ENCODE measurements around the gene MSRB1. TPM values are rescaled to one million over a fixed set of nuclear protein-coding genes. Genes with fewer than 3 reads are reported as not detected.
A peak's percentile ranks its signal among the peaks of the same experiment; 100 is the strongest.

Gene MSRB1
- total and polyA plus RNA-seq, 9 of the 15 experiments (the other 6 are each of a cell fraction or from before 2014, with no cell fraction given): 5.4 to 33.7 (median 25.7) TPM

GRCh38 chr16:1959269-1960039, 16.5 kb upstream of the MSRB1 start, which contains the start of gene NDUFB10 (continued):
- peak; percentile 57; the same call in 1 of the 2 replicates for TF ChIP-seq ZBTB1 (CRISPR knock-in tag; IDR thresholded peaks at IDR 0.05; ENCODE audit: borderline replicate concordance, low read depth)
- peak; percentile 65 for TF ChIP-seq GABPA (tag; conservative IDR thresholded peaks at IDR 0.05; ENCODE audit: low read depth)
- TF ChIP-seq ZNF197 (CRISPR knock-in tag; IDR thresholded peaks at IDR 0.05; ENCODE audit: low read depth): 0 out of 2 replicates have a peak, but pooled peaks have one; percentile 29
- peak; percentile 23; the same call in 1 of the 2 replicates for TF ChIP-seq ERF (CRISPR knock-in tag; IDR thresholded peaks at IDR 0.05)
- TF ChIP-seq REST (IDR thresholded peaks at IDR 0.05; ENCODE audit: borderline replicate concordance): peak; percentile 53; the same call in 1 of the 2 replicates
- no peak for TF ChIP-seq REST (CRISPR knock-in tag; IDR thresholded peaks at IDR 0.05; ENCODE audit: low read depth)
- peak; percentile 95 for TF ChIP-seq HNRNPL (IDR thresholded peaks at IDR 0.05; ENCODE audit: low read depth, low read length)
- TF ChIP-seq POLR2B (IDR thresholded peaks at IDR 0.05; ENCODE audit: low read depth, partially characterized antibody): peak; percentile 73
- peak; percentile 22; the same call in 1 of the 2 replicates for TF ChIP-seq STAG1 (CRISPR knock-in tag; IDR thresholded peaks at IDR 0.05; ENCODE audit: borderline replicate concordance)
